ENCODE results near the gene CREBRF. TPM values are rescaled to one million over a fixed set of nuclear protein-coding genes. Genes with fewer than 3 reads are reported as not detected.

CREBRF gene
- total and polyA plus RNA-seq, 2 experiments from 2014 or later = 2.0 to 3.5 TPM

DNA sequence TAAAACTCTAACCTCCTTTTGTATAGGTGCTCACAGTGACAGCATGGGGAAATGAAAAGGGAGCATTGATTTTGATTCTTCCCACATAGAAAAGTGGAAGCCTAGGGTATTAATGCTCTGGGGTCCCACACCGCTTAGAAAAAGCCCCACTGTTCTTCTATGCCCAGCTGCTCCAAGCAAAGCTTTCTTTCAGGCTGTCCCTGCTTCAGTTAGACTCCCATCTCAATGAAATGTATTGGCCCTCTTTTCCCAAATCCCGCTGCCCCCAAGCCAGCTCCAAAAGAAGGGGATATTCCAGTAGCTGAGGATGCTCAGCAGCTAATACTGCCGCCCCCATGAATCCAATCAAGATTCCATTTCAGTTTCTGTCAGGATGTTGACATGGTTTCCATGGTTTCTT, 17.0 kb upstream of the CREBRF start:
- Mint-ChIP-seq H3K4me3 (no peak overlapping the region), H3K27me3 (ENCODE audit: insufficient read depth, low read depth, poor library complexity) (peaks cover 2% of the 10 kb centered on the region), H3K36me3 (ENCODE audit: low read depth) (peaks cover 9% of the 10 kb centered on the region; the same call in 2 of the 3 replicates), H3K27ac (no peak overlapping the region), H3K4me1 (no peaks in the 10 kb centered on the region), H3K9me3 (peaks cover 3% of the 10 kb centered on the region; the same call in 2 of the 3 replicates)
- no peaks in the 10 kb centered on the region for H3K27me3 ChIP-seq (ENCODE audit: insufficient read depth)
- no peaks in the 10 kb centered on the region for H3K9me2 ChIP-seq (ENCODE audit: insufficient read depth)
- no peak overlapping the region for H3K27ac ChIP-seq (ENCODE audit: low read depth)
- TF ChIP-seq NANOG (IDR thresholded peaks at IDR 0.05; ENCODE audit: borderline replicate concordance) (no peak), STAT1 (IDR thresholded peaks at IDR 0.05; ENCODE audit: unreplicated experiment) (no peak), EZH2phosphoT487 (IDR thresholded peaks at IDR 0.05; ENCODE audit: unreplicated experiment) (no peak)
- TF ChIP-seq, protein P1, sequence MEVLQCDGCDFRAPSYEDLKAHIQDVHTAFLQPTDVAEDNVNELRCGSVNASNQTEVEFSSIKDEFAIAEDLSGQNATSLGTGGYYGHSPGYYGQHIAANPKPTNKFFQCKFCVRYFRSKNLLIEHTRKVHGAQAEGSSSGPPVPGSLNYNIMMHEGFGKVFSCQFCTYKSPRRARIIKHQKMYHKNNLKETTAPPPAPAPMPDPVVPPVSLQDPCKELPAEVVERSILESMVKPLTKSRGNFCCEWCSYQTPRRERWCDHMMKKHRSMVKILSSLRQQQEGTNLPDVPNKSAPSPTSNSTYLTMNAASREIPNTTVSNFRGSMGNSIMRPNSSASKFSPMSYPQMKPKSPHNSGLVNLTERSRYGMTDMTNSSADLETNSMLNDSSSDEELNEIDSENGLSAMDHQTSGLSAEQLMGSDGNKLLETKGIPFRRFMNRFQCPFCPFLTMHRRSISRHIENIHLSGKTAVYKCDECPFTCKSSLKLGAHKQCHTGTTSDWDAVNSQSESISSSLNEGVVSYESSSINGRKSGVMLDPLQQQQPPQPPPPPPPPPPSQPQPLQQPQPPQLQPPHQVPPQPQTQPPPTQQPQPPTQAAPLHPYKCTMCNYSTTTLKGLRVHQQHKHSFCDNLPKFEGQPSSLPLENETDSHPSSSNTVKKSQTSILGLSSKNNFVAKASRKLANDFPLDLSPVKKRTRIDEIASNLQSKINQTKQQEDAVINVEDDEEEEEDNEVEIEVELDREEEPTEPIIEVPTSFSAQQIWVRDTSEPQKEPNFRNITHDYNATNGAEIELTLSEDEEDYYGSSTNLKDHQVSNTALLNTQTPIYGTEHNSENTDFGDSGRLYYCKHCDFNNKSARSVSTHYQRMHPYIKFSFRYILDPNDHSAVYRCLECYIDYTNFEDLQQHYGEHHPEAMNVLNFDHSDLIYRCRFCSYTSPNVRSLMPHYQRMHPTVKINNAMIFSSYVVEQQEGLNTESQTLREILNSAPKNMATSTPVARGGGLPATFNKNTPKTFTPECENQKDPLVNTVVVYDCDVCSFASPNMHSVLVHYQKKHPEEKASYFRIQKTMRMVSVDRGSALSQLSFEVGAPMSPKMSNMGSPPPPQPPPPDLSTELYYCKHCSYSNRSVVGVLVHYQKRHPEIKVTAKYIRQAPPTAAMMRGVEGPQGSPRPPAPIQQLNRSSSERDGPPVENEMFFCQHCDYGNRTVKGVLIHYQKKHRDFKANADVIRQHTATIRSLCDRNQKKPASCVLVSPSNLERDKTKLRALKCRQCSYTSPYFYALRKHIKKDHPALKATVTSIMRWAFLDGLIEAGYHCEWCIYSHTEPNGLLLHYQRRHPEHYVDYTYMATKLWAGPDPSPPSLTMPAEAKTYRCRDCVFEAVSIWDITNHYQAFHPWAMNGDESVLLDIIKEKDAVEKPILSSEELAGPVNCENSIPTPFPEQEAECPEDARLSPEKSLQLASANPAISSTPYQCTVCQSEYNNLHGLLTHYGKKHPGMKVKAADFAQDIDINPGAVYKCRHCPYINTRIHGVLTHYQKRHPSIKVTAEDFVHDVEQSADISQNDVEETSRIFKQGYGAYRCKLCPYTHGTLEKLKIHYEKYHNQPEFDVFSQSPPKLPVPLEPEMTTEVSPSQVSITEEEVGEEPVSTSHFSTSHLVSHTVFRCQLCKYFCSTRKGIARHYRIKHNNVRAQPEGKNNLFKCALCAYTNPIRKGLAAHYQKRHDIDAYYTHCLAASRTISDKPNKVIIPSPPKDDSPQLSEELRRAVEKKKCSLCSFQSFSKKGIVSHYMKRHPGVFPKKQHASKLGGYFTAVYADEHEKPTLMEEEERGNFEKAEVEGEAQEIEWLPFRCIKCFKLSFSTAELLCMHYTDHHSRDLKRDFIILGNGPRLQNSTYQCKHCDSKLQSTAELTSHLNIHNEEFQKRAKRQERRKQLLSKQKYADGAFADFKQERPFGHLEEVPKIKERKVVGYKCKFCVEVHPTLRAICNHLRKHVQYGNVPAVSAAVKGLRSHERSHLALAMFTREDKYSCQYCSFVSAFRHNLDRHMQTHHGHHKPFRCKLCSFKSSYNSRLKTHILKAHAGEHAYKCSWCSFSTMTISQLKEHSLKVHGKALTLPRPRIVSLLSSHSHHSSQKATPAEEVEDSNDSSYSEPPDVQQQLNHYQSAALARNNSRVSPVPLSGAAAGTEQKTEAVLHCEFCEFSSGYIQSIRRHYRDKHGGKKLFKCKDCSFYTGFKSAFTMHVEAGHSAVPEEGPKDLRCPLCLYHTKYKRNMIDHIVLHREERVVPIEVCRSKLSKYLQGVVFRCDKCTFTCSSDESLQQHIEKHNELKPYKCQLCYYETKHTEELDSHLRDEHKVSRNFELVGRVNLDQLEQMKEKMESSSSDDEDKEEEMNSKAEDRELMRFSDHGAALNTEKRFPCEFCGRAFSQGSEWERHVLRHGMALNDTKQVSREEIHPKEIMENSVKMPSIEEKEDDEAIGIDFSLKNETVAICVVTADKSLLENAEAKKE (CRISPR knock-in tag; IDR thresholded peaks at IDR 0.05) = no peak
- no peak overlapping the region for H3K4me2 ChIP-seq
- ATAC-seq (no peak), DNase-seq (ENCODE audit: low spot score) (no peak)
- H3F3A ChIP-seq (replicated peaks; ENCODE audit: low read depth) = no peaks in the 10 kb centered on the region
- no peaks in the 10 kb centered on the region for H3K36me3 ChIP-seq (ENCODE audit: insufficient read depth)
- peaks cover 4% of the 10 kb centered on the region; the same call in 1 of the 2 replicates for H4K20me1 ChIP-seq (replicated peaks; ENCODE audit: insufficient read depth)
- no peaks in the 10 kb centered on the region for H3K79me2 ChIP-seq (replicated peaks; ENCODE audit: insufficient read depth)
- no peak overlapping the region for H2AFZ ChIP-seq
- no peak overlapping the region for H3K4me3 ChIP-seq
- 0 out of 2 replicates have a peak, but pooled peaks cover 4% of the 10 kb centered on the region for H3K4me1 ChIP-seq (ENCODE audit: insufficient read depth)

DNA sequence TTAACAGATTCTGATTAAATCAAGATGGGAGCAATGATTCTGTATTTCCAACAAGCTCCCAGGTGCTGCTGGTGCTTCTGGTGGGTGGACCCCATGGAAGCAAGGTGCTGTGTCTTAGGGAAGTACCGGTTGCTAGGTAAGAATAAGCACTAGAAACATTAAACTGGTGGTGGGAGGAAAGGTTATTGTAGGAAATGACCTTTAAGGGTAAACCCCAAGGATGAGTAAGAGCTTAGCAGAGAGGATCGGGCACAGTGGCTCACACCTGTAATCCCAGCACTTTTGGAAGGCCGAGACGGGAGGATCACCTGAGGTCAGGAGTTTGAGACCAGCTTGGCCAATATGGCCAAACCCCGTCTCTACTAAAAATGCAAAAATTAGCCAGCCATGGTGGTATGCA, 16.2 kb upstream of the CREBRF start:
- H3F3A ChIP-seq (replicated peaks; ENCODE audit: low read depth) = no peaks in the 10 kb centered on the region
- H4K20me1 ChIP-seq (replicated peaks; ENCODE audit: insufficient read depth) = no peaks in the 10 kb centered on the region
- no peaks in the 10 kb centered on the region for H3K27me3 ChIP-seq (ENCODE audit: insufficient read depth)
- DNase-seq (ENCODE audit: low spot score) = no peak
- Mint-ChIP-seq H3K4me3 (no peak overlapping the region), H3K27me3 (ENCODE audit: insufficient read depth, low read depth, poor library complexity) (peaks cover 2% of the 10 kb centered on the region), H3K9me3 (peaks cover 3% of the 10 kb centered on the region; the same call in 2 of the 3 replicates), H3K36me3 (ENCODE audit: low read depth) (peaks cover 3% of the 10 kb centered on the region; the same call in 1 of the 3 replicates), H3K4me1 (no peaks in the 10 kb centered on the region), H3K27ac (no peak overlapping the region)
- no peaks in the 10 kb centered on the region for H3K4me1 ChIP-seq (ENCODE audit: insufficient read depth)
- no peak overlapping the region for H3K4me2 ChIP-seq
- H2AFZ ChIP-seq = no peak overlapping the region
- no peak overlapping the region for H3K4me3 ChIP-seq
- H3K36me3 ChIP-seq (ENCODE audit: insufficient read depth) = no peaks in the 10 kb centered on the region
- H3K79me2 ChIP-seq (replicated peaks; ENCODE audit: insufficient read depth) = no peaks in the 10 kb centered on the region
- H3K9me2 ChIP-seq (ENCODE audit: insufficient read depth) = no peaks in the 10 kb centered on the region
- H3K27ac ChIP-seq (ENCODE audit: low read depth) = 0 out of 2 replicates have a peak overlapping the region, but pooled peaks have one; percentile 7
- no peak for ATAC-seq
- TF ChIP-seq, protein P2, sequence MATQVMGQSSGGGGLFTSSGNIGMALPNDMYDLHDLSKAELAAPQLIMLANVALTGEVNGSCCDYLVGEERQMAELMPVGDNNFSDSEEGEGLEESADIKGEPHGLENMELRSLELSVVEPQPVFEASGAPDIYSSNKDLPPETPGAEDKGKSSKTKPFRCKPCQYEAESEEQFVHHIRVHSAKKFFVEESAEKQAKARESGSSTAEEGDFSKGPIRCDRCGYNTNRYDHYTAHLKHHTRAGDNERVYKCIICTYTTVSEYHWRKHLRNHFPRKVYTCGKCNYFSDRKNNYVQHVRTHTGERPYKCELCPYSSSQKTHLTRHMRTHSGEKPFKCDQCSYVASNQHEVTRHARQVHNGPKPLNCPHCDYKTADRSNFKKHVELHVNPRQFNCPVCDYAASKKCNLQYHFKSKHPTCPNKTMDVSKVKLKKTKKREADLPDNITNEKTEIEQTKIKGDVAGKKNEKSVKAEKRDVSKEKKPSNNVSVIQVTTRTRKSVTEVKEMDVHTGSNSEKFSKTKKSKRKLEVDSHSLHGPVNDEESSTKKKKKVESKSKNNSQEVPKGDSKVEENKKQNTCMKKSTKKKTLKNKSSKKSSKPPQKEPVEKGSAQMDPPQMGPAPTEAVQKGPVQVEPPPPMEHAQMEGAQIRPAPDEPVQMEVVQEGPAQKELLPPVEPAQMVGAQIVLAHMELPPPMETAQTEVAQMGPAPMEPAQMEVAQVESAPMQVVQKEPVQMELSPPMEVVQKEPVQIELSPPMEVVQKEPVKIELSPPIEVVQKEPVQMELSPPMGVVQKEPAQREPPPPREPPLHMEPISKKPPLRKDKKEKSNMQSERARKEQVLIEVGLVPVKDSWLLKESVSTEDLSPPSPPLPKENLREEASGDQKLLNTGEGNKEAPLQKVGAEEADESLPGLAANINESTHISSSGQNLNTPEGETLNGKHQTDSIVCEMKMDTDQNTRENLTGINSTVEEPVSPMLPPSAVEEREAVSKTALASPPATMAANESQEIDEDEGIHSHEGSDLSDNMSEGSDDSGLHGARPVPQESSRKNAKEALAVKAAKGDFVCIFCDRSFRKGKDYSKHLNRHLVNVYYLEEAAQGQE (IDR thresholded peaks at IDR 0.05; ENCODE audit: unreplicated experiment) = no peak
- TF ChIP-seq ZNF114 (CRISPR knock-in tag; IDR thresholded peaks at IDR 0.05) (no peak), ZNF331 (CRISPR knock-in tag; IDR thresholded peaks at IDR 0.05; ENCODE audit: low read depth) (no peak), NANOG (IDR thresholded peaks at IDR 0.05; ENCODE audit: borderline replicate concordance) (no peak), CREB1 (CRISPR knock-in tag; IDR thresholded peaks at IDR 0.05; ENCODE audit: low read depth) (no peak), EZH2phosphoT487 (IDR thresholded peaks at IDR 0.05; ENCODE audit: unreplicated experiment) (no peak), JUNB (IDR thresholded peaks at IDR 0.05; ENCODE audit: unreplicated experiment) (no peak), POLR2AphosphoS5 (IDR thresholded peaks at IDR 0.05; ENCODE audit: low read depth) (no peak)
- TF ChIP-seq, protein P3, sequence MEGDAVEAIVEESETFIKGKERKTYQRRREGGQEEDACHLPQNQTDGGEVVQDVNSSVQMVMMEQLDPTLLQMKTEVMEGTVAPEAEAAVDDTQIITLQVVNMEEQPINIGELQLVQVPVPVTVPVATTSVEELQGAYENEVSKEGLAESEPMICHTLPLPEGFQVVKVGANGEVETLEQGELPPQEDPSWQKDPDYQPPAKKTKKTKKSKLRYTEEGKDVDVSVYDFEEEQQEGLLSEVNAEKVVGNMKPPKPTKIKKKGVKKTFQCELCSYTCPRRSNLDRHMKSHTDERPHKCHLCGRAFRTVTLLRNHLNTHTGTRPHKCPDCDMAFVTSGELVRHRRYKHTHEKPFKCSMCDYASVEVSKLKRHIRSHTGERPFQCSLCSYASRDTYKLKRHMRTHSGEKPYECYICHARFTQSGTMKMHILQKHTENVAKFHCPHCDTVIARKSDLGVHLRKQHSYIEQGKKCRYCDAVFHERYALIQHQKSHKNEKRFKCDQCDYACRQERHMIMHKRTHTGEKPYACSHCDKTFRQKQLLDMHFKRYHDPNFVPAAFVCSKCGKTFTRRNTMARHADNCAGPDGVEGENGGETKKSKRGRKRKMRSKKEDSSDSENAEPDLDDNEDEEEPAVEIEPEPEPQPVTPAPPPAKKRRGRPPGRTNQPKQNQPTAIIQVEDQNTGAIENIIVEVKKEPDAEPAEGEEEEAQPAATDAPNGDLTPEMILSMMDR (conservative IDR thresholded peaks at IDR 0.05; ENCODE audit: low read depth in 2 of 2) = no peak
